AG09319 (cell line): ENCODE results near the gene LYRM2.

Experiments used
- DNase-seq: peaks from one replicate; pipeline ENCODE4 v3.0.0-alpha.2; 2010; ENCODE audit warnings: low read depth; ENCODE audit errors: extremely low read depth
- CTCF ChIP-seq: IDR thresholded peaks from 2 replicates; pipeline ENCODE4 v1.5.1; 2011; ENCODE audit warnings: low read depth, mild to moderate bottlenecking, inconsistent platforms, low read length, moderate library complexity

The LYRM2 gene

DNA sequence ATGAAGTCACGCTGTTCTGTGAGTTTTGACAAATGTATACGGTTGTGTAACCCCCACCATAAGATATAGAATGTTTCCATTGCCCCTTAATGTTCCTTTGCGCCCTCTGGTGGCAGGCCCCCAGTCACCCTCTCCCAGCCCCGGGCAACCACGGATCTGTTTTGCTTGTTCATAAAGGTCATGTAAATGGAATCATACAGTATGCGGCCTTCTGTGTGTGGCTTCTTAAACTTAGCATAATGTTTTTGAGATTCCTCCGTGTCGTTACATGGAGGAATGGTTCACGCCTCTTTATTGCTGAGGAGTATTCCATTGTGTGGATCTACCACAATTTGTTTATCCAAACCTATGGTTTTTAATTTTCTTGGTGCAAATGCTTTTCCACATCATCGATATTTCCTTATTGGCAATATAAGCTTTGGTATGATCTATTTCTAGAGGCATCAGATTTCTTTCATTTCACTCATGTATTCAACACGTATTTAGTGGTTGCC, 28.4 kb downstream of the LYRM2 start:
- TF ChIP-seq CTCF, result peak; percentile 71
- no peak for DNase-seq

- TF ChIP-seq CTCF, result no peak
Observed at GRCh38 chr6:89605861-89606260, 32.7 kb downstream of the LYRM2 start.

DNA sequence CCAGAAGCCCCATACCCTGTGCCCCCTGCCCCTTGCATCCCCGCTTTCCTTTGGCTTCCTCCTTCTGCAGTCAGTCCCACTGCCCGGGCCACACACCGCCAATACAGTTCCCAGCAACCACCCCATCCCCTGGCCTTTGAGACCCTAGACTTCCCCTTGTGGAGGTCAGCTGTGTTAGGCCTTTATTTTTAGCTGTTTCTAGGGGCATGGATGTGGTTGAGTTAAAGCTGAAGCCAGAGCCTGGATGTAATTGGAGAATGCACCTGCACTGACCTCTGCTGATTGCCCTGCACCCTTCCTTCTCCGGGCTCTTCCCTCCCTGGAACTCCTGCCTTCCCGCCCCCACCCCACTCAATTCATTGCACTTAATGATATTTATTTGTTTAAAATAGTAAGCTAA, 33.9 kb downstream of the LYRM2 start:
- no peak for DNase-seq
- no peak for TF ChIP-seq CTCF

More at GRCh38 chr6:89605861-89606260, 32.7 kb downstream of the LYRM2 start:
- DNase-seq, result no peak

DNA sequence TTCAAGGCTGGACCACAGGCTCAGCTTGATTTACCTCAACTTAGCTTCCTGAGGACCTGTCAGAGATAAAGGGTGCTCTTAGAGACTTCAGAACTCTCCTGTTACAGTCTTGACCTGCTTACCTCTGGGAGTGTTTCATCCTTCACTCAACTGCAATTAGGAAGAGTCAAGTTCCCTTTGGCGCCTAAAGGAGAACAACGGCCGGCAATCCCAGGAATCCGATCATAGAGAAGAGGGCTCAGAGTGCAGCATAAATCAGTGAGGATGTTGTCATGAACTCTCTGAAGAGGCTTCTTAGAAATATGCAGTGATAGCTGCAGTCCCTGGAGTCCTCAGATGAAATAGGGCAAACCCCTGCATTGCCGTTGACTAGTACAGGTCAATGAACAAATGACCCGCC, 36.4 kb downstream of the LYRM2 start:
- DNase-seq, result no peak
- no peak for TF ChIP-seq CTCF

GRCh38 chr6:89599727-89600126, 38.8 kb downstream of the LYRM2 start:
- no peak for TF ChIP-seq CTCF
- DNase-seq, result no peak

- no peak for TF ChIP-seq CTCF
- DNase-seq, result no peak
Observed at GRCh38 chr6:89597988-89598387, 40.6 kb downstream of the LYRM2 start.

- no peak for DNase-seq
- no peak for TF ChIP-seq CTCF
Observed at GRCh38 chr6:89597372-89597771, 41.2 kb downstream of the LYRM2 start.
